HL-60/S4 treated with phorbol 12-myristate 13-acetate at 8.2 ng/mL for 4 days and 3 days (cell line): ENCODE measurements around the gene DSC2.
"Not testable (repeated sequence)": the region's sequence is repeated elsewhere in the genome, so short reads cannot be mapped to it uniquely, and the experiment has no call there.

Source experiments
- in situ Hi-C: fragments of 300-500 bp; cut with MboI; formaldehyde crosslinking; loops from 2 replicates; pipeline ENCODE4 v1.15.0; 2022; ENCODE audit warnings: low sequenced_read_pairs

Gene DSC2

DNA sequence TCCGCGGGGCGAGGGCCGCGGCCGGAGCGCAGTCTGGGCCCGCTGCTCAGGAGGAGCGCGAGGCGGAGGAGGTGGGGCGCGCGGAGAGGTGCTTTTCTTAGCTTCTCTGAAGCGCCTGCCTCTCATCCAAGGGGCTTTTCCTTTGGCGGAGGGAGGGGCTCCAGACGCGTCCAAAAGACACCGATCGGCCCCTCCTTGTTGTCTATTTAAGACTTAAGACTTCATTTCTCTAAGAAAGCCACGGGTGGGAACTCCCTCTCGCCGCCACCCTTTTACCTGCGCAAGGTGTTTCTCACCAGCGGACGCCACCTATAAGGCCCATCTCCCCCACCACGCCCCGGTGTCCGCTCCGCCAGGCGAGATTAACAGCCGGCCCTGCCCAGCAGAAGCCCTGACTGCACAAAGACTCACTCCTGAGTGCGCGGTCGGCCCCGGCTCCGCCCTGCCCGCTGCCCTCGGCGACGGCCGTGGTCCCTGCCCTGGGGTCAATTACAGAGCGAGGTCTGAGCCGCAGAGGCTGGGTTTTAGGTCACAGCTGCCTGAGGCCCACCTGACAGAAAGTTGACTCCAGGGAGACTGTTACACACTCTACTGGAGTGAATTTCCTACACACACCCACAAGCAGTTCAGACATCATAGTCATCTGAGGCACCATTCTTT is at the start of gene DSC2:
Gene DSC2, minus strand, starts transcription at position 397 of the 660 bp plus-strand sequence. CDS start 450 bp downstream, outside the sequence.
- in situ Hi-C loops = no loop called here

DNA sequence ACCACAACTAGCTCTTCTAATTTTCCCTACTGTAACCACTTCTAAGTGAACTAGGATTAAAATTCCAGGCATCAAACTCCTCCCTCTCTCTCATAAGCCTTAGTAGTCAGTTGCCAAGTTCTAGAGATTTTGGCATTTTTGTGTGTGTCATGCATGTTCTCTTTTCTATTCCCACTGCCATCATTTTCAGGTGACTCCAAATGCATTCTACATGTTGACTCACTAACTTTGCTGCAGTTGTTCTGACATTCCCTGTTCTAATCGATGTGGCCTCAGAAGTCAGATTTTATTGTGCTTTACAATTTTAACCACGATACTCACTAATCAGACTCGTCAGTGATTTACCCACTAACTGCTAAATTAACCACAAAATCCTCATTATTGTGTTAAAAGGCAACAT is 47.1 kb upstream of the DSC2 start:
- in situ Hi-C loops = no loop called here

DNA sequence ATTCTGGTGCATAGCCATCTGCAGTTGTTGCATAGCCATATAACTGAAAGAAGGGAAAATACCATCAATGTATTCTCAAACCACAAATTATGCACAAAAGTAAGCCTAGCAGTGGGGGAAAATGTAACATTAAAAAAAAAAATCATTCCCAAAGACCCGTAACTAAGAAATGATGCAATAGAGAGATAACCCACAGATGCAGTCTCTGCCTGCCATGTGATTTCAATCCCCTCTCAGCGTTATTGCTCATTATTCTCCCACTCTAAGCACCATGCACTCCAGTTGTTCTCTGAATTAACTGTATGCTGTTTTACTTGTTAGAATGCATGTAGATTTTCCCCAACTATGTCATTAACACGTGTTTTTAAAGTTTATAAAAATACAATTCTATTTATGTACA is 46.4 kb upstream of the DSC2 start:
- in situ Hi-C loops = no loop called here

DNA sequence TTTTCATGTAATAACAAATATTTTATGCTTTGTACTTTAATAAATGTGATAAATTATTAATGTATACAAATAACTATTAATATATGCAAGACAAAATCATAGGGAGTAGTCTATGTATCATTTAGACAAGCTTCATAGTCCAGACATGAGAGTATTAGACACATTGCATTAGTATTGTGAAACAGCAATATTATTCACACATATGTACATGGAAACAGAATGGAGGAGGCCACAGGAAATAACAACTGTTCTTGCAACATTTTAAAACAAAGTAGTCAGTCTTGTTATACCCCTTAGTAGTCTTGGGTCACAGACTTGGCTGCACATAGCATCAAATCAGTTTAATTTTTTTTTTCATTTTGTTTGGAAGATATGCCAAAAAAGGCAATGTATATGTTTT is 44.6 kb upstream of the DSC2 start:
- in situ Hi-C loops = no loop called here

DNA sequence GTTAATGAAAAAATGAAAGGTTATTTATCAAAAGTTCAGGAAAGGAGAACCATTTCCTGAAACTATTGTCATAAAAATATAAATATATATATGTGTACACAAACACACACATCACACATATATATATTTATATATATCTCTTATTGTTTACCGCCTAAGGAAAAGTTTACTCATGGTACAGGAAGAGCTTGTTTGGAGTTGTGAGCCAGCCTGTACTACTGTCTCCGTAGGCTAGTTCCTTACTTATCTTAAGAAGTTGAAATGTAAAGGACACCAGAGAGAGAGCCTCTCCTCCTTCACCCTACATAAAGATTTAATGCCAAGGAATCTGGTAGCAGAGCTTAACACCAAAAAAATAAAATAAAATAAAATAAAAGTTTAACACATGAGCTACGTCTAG is 40.8 kb upstream of the DSC2 start:
- in situ Hi-C loops = no loop called here

DNA sequence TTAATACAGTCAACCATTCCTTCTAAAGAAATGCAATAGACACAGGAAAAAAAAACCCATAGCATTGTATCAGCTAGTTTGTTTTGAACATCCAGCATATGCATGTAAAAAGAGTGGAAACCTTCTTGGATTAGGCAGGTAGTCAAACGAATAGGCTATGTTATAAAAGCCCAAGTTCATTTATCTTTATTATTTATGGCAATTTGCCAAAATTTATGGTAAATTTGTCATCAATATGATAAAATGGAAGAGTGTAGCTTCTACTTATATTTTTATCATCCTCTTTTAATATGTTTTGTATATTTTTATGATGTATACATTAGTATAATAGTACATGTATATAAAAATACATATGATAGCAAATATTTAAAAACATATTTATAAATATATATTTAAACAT is 36.5 kb upstream of the DSC2 start:
- in situ Hi-C loops = no loop called here

DNA sequence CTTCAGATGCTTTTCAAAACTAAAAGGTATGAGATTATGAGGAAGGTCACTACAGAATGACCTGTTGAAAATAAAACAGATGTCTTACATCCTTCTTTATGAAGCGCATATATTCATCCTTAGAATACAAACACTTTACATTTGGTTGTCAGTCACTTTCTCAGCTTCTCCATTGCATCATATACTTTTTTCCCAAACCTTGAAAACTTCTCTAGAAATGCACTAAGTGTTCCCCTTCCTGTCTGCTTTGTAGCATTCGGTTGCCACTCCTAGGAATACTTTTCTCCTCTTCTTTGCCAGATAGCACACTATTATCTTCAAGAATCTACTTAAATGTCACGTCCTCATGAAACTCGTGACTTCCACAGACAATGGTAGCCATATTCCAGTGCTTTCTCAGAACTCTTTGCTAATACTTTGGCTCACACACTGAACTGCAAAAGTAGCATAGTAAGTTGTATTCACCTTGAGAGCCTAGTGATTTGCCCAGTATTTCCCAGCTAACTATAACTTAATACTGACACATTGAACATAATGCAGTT is 32.8 kb upstream of the DSC2 start:
- in situ Hi-C loops = no loop called here

DNA sequence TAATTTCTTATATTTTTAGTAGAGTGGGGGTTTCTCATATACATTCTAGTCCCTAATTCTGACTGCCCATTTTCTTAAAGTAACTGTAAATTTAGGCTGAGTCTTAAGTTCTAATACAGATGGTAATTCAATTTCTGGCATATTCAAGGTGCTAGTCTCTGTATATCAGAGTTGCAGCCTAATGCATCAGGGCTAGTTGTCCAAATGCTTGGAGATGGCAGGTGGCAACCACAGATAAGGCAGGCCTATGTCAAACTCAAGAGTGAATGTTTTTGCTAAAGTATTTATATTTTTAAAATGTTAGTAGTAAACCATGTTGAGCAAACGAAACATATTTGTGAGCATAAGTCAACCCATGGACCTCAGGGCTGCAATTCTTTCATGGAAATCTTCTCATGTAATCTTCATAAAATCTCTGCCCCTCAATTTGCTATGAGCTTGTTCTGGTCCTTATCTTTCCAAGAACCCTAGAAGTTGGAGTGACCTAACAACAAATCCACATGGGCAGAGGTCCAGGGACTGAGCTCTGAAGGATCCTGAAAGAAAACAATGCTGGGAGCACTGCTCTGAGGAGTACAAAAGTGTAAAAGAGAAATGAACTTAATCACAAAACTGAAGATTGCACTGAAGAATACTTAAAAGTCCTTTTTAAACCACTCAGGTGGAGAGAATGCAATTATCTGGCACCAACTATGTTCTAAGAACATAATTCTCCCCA is 27.3 kb upstream of the DSC2 start:
- in situ Hi-C loops = no loop called here

DNA sequence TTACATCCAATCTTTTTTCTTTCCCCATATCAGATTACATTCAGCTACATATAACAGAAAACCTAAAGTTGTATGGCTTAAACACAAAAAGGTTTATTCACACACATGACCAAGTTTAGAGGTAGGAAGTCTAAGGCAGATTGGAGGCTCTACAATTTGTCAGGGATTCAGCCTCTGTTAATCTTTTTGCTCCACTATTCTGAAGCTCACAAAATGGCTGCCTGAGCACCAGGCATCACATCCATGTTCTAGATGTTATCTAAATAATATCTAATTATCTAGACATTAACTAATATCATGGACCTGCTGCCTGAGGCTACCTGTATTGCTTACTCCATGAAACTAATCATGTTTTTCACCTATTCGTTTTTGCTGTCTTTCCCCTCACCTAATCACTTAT is 23.7 kb upstream of the DSC2 start:
- in situ Hi-C loops = no loop called here

DNA sequence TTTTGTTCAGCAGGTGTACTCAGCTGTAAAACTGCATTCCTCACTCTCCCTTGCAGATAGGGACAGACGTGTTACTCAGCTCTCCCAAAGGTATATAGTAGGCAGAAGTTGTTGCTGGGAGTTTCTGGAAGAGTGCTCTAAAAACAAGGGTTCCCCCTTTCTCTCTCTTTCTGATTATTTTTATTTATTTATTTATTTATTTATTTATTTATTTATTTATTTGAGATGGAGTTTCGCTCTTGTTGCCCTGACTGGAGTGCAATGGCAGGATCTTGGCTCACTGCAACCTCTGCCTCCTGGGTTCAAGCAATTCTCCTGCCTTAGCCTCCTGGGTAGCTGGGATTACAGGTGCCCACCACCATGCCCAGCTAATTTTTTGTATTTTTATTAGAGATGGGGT is 20.9 kb upstream of the DSC2 start:
- in situ Hi-C loops = not testable (repeated sequence)

DNA sequence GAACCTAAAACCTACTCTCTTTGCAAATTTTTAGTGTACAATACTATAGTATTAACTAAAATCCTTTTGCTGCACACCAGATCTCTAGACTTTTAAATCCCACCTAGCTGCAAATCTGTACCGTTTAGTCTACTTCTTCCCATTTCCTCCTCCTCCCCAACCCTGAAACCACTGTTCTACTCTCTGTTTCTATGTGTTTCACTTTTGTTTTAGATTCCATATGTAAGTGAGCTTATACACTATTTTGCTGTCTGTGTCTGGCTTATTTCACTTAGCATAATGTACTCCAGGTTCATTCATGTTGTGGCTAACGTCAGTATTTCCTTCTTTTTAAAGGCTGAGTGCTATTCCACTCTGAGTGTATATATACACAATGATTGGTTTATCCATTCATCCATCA is 18.4 kb upstream of the DSC2 start:
- in situ Hi-C loops = no loop called here

DNA sequence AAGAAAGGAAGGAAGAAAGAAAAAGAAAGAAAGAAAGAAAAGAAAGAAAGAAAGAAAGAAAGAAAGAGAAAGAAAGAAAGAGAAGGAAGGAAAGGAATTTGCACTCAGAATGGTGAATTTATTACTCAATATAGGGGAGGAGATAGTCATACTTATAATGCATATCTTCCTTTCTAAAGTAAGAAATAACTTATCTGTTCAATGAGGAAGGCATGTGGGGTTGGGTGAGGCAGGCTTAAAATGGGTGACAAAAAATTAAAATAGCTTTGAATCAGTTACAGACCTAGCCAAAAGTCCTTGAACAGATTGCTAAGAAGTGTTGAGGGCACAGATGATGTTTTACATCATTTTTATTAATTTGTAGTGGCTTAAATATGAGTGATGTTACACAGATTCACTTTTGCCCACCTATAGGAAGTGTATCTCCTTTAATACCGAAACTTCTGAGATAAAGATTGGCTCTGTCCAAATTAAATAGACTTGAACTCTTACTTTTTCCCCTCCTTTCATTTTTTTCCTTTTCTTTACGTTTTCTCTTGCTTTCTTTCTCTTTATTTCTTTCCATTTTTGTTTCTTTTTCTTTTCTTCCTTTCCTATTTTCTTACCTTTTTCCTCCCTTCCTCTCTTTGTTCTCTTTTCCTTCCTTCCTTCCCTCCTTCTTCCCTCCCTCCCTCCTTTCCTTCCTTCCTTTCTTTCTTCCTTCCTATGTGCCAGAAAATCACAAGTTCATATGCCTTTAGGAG is 14.8 kb upstream of the DSC2 start:
- in situ Hi-C loops = no loop called here

DNA sequence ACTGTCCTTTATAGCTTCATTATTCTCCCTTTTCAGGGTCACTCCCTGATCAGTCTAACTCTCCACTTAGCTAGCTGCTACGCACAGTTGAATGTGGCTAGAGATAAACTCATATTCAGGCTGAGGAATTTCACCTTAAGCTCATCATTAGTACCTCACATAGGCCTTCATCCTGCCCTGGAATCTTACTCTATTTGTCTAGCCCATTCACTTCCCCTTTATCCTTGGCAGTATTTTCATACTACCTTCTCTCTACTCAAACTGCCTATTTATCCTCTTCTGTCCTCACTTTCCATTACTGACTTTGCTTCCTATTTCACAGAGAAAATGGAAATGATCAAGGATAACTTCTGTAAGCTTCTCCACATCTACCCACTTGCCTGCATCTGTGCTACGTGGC is 10.6 kb upstream of the DSC2 start:
- in situ Hi-C loops = no loop called here

DNA sequence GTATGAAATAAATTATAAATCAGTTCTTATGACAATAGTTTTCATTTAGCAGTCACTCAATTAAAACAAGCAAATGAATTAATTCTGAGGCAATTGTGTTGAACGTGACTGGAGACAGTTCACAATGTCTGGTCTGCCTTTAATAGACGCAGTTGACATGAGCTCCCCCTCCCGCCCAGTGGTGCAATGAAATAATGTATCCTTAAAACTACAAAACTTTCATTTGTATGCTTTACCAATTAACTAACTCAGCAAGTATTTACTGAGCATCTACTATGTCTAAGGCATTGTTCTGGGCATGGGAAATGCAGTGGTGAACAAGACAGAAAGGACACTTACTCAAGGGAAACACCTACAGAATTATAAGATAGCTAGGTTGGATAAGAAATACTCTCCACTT is 3.5 kb upstream of the DSC2 start:
- in situ Hi-C loops = no loop called here

DNA sequence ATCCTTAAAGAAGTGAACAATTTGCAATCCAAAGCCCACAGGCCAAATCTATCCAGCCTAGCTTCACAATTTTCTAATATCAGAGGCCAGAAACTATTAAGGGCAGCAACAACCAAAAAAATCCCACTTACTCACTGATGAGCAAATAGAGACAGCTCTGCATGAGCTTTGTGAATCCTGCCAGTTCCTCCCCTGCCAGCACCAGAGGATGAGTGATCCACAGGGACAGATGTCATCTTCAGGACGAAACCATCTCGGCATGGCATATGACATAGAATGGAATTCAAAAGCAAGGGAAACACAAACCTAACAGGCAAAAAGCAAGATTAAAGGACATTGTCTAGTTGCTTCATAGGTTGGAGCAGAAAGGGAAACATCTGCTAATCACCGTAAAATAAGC is 2.2 kb upstream of the DSC2 start:
- in situ Hi-C loops = no loop called here

DNA sequence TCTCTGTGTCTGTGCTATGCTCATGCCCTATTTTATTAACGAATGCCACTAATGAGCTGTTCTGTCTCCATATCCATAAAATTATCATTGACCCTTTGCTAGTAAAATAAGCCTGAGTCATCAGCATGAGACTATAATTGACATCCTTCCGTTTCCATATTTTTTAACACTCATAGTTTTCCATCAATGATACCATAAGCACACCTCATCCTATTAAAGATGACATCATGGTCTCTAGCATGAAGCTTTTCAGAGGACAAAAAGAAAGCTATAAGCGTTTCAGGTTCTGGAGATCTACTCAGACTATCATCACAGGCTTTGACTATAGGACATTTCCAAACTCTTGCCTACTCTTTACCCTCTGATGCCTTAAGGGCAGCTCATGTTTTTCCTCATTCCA is 1.2 kb upstream of the DSC2 start:
- in situ Hi-C loops = no loop called here

DNA sequence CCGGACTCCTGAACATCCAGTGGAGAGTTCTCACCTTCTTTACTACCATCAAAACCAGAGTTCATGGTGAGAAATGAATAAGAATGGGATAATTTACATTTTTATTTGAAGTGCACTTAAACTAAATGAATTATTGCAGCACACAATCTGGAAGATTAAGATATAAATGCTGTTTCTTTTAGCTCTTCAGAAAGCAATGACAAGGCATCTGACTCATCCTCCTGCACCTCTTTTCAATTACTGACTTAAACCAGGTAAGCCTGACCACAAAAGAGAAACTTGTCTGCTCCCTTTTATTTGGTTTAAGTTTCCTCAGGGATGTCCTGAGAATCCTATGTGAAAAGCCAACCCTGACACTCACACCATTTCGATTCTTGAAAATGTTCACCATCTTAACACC is 720 bp upstream of the DSC2 start:
- in situ Hi-C loops = no loop called here

DNA sequence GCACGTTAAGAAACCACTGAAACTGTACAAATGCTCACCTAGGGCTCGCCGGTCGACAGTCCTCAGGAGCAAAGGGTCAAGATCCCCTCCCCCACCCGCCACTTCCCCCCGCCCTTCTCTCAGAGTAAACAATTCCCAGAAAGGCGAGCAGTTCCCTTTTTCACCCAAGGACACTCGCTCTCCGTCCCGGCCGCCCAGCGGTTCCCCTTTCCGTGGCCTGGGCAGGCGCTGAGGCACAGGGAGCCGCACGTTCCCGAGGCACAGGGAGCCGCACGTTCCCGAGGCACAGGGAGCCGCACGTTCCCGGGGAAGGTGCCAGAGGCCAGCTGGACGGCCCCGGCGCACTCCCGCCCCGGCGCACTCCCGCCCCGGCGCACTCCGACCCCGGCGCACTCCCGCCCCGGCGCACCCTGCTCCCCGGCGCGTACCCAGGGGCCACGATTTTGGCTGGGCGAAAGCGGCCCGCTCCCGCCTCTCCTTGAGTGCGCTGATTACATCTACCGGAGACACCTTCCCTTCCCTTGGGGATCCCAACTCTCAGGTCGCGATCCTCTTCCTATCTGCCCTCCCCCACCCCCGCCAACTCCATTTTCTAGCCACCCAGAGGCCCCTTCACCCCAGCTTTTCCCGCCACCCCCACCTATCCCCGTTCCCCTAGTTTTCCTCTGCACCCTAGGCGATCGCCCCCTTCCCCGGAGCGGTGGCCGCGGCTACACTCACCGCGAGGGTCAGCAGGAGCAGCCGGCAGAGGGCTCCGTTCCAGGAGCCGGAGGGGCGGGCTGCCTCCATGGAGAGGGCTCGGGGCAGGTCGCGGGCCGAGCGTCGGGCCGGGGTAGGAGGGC is 817 bp downstream of the DSC2 start:
- in situ Hi-C loops = no loop called here

DNA sequence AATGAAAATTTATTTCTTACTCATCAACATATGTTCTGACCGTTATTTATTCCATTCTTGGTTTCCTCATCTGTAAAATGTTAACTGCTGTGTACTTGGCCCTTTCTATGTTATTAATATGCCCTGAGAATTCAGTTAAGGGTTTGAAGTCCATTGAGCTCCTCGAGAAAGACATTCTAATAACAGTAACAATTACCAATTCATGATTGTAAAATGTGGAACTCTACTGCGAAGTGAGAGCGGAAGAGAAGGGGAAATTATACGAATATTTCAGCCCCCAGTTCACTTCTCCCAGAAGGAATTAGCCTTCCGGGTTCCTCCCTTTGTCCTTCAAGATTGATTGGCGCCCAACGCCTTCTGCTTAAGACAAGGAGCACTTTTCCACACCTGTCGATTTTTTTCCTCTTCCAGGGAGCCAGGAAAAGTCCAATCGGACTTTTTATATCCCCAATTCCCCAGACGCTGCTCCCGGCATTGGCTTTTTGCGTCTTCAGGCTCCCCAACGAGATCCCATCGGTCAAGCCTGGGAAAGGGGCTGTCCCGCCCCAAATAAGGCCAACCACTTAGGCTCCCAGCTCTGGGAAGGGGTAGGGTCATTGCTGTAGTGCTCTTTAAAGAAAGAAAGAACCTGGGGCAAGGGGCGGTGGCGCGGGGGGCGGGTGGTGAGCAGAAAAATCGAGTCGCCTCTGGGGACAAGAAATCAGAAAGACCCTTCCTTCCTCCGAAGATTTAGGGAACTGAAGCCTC is 1.6 kb downstream of the DSC2 start:
- in situ Hi-C loops = no loop called here
